ENCODE results near the gene SARDH.

Gene SARDH

GRCh38 chr9:133699546-133699945 lies 38.6 kb downstream of the SARDH start:
- no peak for DNase-seq

GRCh38 chr9:133696071-133696472 lies 42.1 kb downstream of the SARDH start:
- DNase-seq: no peak

- DNase-seq: no peak
These were observed 43.5 kb downstream of the SARDH start for GRCh38 chr9:133694686-133695085.

- no peak for DNase-seq
These were observed 44.2 kb downstream of the SARDH start for GRCh38 chr9:133693703-133694529.

- no peak for DNase-seq
These were observed 45.0 kb downstream of the SARDH start for GRCh38 chr9:133693116-133693515.

GRCh38 chr9:133692364-133692985 lies 45.7 kb downstream of the SARDH start:
- DNase-seq: no peak

- DNase-seq: no peak
These were observed 46.4 kb downstream of the SARDH start for GRCh38 chr9:133691626-133692363.

- no peak for DNase-seq
These were observed 47.0 kb downstream of the SARDH start for GRCh38 chr9:133691191-133691590.

GRCh38 chr9:133690081-133690561 lies 48.0 kb downstream of the SARDH start:
- no peak for DNase-seq

- DNase-seq: no peak
These were observed 48.9 kb downstream of the SARDH start for GRCh38 chr9:133689151-133689763.

- no peak for DNase-seq
These were observed 50.0 kb downstream of the SARDH start for GRCh38 chr9:133687856-133688761.

- no peak for DNase-seq
These were observed 51.2 kb downstream of the SARDH start for GRCh38 chr9:133686642-133687575.

- DNase-seq: no peak
These were observed 52.2 kb downstream of the SARDH start for GRCh38 chr9:133685653-133686609.

GRCh38 chr9:133684936-133685361 lies 53.2 kb downstream of the SARDH start:
- DNase-seq: no peak

GRCh38 chr9:133684121-133684935 lies 53.8 kb downstream of the SARDH start:
- no peak for DNase-seq

- peak; percentile 50 for DNase-seq
These were observed 54.5 kb downstream of the SARDH start for GRCh38 chr9:133683586-133684120.

- DNase-seq: no peak
These were observed 55.1 kb downstream of the SARDH start for GRCh38 chr9:133682818-133683585.

Measured in stimulated activated CD4-positive, alpha-beta T cell treated with anti-CD3 and anti-CD28 coated beads, Interleukin-4, amount 100 ng/mL, for 1 hour (primary cell).